GM19193 (cell line): ENCODE results near the gene OR1M1.

ENCODE experiments used
- POLR2A ChIP-seq: IDR thresholded peaks from 4 replicates; pipeline ENCODE4 v1.6.1; 2011; ENCODE audit not compliant: insufficient read depth, insufficient read length; ENCODE audit errors: extremely low read depth

The OR1M1 gene

GRCh38 chr19:9139609-9140158, 52.8 kb downstream of the OR1M1 start:
- TF ChIP-seq POLR2A, result no peak

GRCh38 chr19:9140159-9140874, 53.5 kb downstream of the OR1M1 start, which contains the start of gene ZNF317:
TSS of gene ZNF317 (plus strand) at chr19:9140397. CDS start at chr19:9156017, 15,620 bp downstream.
- peak; percentile 86 for TF ChIP-seq POLR2A

- TF ChIP-seq POLR2A, result no peak
These were observed 58.1 kb downstream of the OR1M1 start for GRCh38 chr19:9144920-9145319.
